ENCODE data around the gene GNAI2.
"Not testable (repeated sequence)": the region's sequence is repeated elsewhere in the genome, so short reads cannot be mapped to it uniquely, and the experiment has no call there.

GNAI2 gene

DNA sequence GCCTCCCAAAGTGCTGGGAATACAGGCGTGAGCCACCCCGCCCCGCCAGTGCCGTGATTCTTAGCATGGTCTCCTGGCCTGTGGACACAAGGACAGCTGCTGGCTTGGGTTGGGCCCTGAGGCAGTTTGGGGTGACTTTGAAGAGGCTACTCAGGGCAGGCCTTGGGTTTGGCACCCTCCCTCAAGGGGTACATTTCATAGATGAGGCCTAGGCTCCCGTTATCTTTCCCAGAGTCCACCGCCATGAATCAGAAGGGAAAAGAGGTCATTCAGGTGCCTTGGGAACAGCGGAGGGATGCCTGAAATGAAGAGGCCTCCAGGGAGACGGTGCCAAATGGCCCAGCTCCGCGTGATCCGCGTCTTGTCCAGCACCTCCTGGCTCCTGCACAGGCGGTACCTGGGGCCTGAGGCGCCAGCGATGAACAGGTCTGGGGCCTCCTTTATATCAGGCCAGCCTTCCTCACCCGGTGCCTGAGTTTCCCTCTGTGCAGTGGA lies 9.3 kb downstream of the GNAI2 start:
- DNase-seq (ENCODE audit: low spot score) = no peak

DNA sequence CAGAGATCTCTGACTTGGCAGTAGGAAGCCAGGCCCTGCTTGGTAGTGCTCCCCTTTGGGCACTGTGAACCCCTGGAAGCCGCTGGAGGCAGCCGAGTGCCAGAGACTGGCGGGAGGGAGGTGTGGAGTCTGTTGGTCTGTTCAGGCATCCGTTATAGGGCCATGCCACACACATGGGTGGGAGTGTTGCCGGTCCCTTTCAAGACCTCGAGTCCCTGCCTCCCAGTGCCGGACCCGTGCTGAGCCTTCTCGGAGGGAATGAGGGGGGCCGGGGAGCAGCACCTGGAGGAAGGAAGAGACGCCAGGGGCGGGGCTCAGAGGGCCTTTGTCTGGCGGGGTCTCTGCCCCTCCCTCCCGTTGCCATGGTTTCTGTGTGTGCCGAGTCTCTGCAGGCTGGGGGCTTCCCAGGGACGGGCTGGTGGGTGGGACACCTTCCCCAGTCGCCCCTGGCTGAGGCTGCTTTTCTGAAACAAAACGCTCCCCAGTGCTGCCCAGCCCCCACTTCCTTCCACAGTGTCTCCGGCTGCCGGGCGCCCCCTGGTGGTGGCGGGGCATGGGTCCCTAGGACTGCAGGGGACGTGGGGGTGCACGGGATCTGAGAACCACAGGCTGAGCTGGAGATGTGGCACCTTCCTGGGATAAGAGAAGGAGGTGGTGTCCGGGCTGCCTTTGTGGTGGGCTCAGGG lies 10.0 kb downstream of the GNAI2 start:
- DNase-seq (ENCODE audit: low spot score) = peak; percentile 95

DNA sequence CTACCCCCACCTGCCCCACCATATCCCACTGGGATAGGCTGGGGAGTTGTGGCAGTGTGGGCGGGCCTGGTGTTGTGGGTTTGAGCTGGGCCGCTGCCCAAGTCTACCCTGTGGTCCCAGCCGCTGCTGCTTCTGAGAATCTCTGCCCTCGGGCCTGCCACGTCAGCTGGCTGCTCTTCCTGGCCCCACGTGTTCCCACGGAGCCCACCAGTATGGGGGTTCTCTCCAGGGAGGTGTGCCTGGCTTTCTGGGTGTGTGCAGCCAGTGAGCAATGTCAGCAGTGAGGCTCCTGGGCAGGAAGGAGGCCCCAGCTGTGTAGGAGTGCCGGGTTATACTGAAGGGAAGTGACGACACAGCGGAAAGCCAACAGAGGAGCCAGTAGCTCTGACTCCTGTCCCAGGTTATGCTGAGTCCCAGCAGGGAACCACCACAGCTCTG lies 10.5 kb downstream of the GNAI2 start:
- DNase-seq (ENCODE audit: low spot score) = no peak

DNA sequence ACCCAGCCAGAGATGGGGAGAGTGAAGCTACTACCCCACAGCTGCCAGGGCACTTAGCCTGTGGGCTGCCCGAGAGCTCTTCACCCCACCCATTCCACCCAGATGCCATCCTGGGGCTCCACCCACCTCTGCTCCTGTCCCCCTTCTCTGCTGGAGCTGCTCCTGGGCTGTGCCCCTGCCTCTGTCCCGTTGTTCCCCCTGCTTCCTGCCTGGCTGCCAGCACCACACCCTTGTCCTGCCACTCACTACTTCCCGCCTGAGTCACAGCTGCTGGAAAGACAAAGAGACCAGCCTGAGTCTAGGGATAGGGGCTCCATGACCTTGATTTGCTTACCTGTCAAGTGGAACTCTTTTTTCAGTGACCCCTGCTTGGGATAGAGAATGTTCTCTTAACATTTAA lies 12.4 kb downstream of the GNAI2 start:
- DNase-seq (ENCODE audit: low spot score) = no peak

- no peak for DNase-seq (ENCODE audit: low spot score)
These were observed 13.5 kb downstream of the GNAI2 start for GRCh38 chr3:50249457-50249856.

DNA sequence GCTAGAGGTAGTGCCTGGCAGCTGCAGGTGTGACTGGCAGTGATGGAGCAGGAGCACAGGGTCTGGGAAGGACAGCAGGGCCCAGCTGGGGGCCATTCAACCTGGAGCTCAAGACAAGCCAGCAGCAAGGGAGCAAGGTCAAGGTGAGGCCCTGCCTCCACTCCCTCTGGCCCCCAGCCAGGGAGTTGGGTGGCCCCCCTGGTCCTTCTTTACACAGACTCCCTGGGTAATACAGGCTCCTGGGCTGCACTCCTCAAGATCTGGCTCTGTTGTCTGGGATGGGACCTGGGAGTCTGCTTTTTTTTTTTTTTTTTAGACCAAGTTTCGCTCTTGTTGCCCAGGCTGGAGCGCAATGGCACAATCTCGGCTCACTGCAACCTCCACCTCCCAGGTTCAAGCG lies 14.5 kb downstream of the GNAI2 start:
- DNase-seq (ENCODE audit: low spot score) = no peak

- no peak for DNase-seq (ENCODE audit: low spot score)
These were observed 15.2 kb downstream of the GNAI2 start for GRCh38 chr3:50251220-50251619.

- DNase-seq (ENCODE audit: low spot score) = no peak
These were observed 18.7 kb downstream of the GNAI2 start for GRCh38 chr3:50254577-50255250.

DNA sequence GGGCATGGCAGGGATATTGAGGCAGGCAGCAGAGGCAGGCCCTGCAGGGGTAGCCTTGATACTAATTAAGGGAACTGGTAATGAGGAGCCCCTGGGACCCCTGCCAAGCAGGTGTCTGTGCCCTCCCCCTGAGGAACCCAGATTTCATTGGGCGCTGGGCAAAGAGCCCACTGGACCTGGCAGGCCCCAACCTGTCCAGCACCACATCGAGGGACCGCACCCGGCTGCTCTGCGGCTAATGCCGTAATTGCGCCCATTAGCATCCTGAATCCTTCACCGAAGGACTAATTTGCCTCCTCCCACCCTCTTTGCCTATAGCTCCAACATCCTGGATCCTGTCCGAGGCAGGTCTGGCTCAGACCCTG lies 19.2 kb downstream of the GNAI2 start:
- no peak for DNase-seq (ENCODE audit: low spot score)

GRCh38 chr3:50256978-50257890 lies 21.2 kb downstream of the GNAI2 start:
- DNase-seq (ENCODE audit: low spot score) = peak; percentile 60

DNA sequence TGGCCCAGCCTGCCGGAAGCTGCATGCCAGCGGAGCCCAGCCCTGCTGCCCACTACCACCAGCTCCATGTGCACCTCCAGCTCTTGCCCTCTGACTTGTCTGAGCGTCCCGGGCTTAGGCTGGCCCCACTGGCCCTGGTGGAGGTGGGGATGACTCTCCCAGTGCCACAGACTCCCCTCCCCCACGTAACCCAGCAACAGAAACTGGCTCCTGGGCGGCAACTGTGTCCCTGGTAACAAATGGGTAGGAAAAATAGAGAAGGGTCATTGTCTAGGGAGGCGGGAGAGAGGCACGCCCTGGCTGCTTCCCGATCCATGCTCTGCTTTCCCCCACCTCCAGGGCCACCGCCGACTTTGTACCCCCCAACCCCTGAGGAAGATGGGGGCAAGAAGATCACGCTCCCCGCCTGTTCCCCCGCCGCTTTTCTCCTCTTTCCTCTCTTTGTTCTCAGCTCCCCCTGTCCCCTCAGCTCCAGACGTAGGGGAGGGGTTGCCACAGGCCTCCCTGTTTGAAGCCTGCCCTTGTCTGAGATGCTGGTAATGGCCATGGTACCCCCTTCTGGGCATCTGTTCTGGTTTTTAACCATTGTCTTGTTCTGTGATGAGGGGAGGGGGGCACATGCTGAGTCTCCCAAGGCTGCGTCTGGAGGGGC lies 22.2 kb downstream of the GNAI2 start:
- DNase-seq (ENCODE audit: low spot score) = no peak

DNA sequence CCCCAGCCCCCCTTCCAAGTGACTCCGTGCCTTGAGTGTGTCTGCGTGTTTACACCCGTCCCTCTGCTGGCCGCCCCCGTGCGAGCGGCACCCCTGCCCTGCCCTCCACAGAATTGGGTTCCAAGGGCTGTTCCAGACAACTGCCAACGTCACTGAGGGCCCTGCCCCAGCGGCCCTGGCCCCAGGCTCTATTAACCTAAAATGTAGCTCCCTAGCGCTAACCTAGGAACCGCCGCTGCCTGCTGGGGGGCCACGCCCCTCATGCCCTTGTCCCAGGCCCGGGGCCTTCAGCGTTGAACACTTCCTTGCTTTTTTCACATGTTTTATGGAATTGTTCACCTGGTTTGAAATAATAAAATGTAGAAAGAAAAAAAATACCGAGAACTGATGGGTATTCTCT lies 23.0 kb downstream of the GNAI2 start:
- no peak for DNase-seq (ENCODE audit: low spot score)

- no peak for DNase-seq (ENCODE audit: low spot score)
These were observed 23.5 kb downstream of the GNAI2 start for GRCh38 chr3:50259432-50260026.

DNA sequence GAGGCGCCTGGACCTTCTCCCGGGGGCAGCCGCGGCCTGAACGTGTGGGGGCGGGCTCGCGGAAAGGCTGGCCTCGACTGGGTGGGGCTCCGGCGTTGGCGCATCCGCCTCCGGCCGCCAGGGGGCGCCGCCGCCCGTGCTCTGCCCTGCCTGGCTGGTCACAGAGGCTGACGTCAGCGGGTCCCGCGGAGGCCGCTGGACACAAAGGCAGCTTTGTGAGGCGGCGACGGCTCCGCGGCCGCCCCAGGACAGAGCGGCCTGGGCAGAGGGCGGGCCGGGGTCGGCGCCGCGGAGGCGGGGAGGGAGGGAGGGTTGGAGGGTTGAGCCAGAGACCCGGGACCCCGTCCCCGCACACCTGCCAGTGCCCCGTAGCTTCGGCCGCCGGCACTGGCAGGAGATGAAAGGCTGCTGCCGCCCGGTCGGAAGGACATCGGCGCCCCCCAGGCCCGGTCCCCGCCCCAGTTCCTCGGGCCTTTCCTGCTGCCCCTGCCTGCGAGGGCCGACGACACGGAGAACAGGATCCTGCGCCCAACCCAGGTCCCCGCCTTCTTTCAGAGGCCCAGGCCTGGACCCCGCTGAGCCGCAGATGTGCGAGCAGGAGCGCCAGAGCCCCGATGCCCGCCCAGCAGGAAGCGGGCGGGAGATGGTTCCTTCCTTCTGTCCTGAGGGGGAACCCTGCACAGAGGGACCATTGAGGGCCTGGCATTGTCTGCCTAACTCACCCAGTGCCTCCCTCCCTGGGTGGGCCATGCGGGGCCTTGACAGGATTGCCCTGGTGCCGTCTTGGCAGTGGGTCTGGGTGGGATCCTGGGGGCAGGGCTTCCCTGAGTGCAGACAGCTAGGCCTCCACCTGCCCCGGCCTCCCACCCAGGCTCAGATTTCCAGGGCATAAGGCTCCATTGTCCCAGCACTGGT lies 24.3 kb downstream of the GNAI2 start:
- peak; percentile 98 for DNase-seq (ENCODE audit: low spot score)

- DNase-seq (ENCODE audit: low spot score) = no peak
These were observed 25.0 kb downstream of the GNAI2 start for GRCh38 chr3:50260942-50261441.

GRCh38 chr3:50261505-50261904 lies 25.5 kb downstream of the GNAI2 start:
- no peak for DNase-seq (ENCODE audit: low spot score)

DNA sequence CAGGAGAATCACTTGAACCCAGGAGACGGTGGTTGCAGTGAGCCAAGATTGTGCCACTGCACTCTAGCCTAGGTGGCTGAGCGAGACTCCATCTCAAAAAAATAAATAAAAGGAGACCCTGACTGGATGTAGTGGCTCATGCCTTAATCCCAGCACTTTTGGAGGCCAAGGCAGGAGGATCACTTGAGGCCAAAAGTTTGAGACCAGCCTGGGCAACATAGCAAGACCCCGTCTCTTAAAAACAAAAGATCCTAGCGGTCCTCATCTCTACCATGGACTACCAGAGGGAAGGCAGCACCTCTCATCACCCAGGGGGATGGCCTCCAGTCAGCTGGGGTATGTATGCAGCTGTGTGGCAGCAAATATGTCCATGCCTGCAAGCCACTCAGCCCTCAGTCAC lies 26.2 kb downstream of the GNAI2 start:
- DNase-seq (ENCODE audit: low spot score) = not testable (repeated sequence)

DNA sequence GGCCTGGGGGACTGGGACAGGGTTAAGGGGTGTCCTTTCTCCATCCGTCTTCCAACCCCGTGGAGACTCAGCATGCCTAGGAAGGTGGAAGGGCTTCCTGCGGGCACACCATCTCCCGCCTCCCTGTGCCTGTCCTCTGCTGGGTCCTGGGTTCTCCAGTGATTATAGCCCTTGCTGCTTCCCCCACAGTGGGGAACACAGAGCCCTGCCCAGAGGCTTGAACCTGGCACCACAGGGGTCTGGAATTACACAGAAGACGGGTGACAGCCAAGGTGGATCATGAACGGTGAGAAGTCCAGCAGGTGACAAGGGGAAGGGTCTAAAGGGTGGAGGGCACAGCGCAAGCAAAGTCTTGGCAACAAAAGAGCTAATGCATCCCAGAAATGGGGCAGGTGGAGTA lies 26.8 kb downstream of the GNAI2 start:
- DNase-seq (ENCODE audit: low spot score) = no peak

DNA sequence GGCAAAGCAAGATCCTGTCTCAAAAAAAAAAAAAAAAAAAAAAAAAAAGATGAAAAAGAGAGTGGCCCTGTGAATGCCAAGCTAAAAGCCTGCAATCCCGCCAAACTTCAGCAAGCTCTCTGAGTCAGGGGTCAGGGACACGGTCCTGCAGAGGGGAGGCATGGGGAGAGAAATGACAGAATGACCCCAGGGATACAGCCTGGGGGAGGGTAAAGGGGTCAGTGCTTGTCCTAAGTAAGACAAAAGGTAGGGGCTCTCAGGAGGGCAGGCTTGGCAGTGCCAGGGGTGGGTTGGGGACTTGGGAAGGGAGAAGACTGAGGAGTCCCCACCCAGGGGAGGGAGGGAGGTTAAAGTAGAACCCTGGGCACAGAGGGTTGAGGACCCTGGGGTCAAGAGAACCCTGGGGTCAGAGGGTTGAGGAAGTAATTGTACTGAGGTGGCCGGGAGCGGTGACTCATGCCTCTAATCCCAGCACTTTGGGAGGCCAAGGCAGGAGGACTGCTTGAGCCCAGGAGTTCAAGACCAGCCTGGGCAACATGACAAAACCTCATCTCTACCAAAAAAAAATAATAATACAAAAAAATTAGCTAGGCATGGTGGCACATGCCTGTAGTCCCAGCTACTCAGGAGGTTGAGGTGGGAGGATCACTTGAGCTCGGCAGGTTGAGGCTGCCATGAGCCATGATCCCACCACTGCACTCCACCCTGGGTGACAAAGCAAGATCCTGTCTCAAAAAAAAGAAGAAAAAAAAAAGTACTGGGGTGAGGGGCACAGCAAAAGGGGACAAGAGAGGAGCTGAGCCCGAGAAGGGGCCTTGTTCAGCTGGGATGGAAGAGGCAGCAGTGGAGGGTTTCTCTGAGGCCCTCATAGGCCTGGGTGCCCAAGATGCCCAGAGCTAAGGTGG lies 27.7 kb downstream of the GNAI2 start:
- no peak for DNase-seq (ENCODE audit: low spot score)
